BLaER1 treated with 17β-estradiol and CSF1 and Interleukin-3, amounts not matched to agents 10 nM and 100 nM (cell line): ENCODE results near the gene ADAMTSL1.
"Not testable (repeated sequence)": the region's sequence is repeated elsewhere in the genome, so short reads cannot be mapped to it uniquely, and the experiment has no call there.

Experiments
- H3K27ac ChIP-seq, 11 experiments: shearing (Covaris generic); formaldehyde crosslinking; 2 replicates each; pipeline ENCODE4 v1.8.1; 2022
- H3K27me3 ChIP-seq, 11 experiments: shearing (Covaris generic); formaldehyde crosslinking; 2 replicates each; pipeline ENCODE4 v1.8.1; 2022
- H3K36me3 ChIP-seq, 11 experiments: shearing (Covaris generic); formaldehyde crosslinking; 2 replicates each; pipeline ENCODE4 v1.8.1; 2022
- H3K4me1 ChIP-seq, 10 experiments: shearing (Covaris generic); formaldehyde crosslinking; 2 replicates each; pipeline ENCODE4 v1.8.1; 2022
- H3K4me2 ChIP-seq, 11 experiments: shearing (Covaris generic); formaldehyde crosslinking; 2 replicates each; pipeline ENCODE4 v1.8.1; 2022
- H3K4me3 ChIP-seq, 10 experiments: shearing (Covaris generic); formaldehyde crosslinking; 2 replicates each; pipeline ENCODE4 v1.8.1; 2022
- H3K9ac ChIP-seq, 11 experiments: shearing (Covaris generic); formaldehyde crosslinking; 2 replicates each; pipeline ENCODE4 v1.8.1; 2022
- H3K9me3 ChIP-seq, 11 experiments: shearing (Covaris generic); formaldehyde crosslinking; replicated peaks in 1 of 11; 2 replicates each; pipeline ENCODE4 v1.8.1; 2022
- H4K20me1 ChIP-seq, 11 experiments: shearing (Covaris generic); formaldehyde crosslinking; 2 replicates each; pipeline ENCODE4 v1.8.1; 2022
- Cebpa-rat ChIP-seq, 11 experiments: shearing (Covaris generic); IDR thresholded peaks; 2 replicates each; pipeline ENCODE4 v1.8.1; 2022

The ADAMTSL1 gene

GRCh38 chr9:18861609-18862544 lies 387.9 kb downstream of the ADAMTSL1 start:
- Histone ChIP-seq H3K27me3 (no peaks in the 10 kb centered on the region), H3K36me3 (no peaks in the 10 kb centered on the region), H3K4me2 (no peak overlapping the region), H4K20me1 (no peaks in the 10 kb centered on the region), H3K4me3 (no peak overlapping the region), H3K9ac (no peak overlapping the region), H3K27ac (no peak overlapping the region), H3K4me1 (no peaks in the 10 kb centered on the region), H3K9me3 (no peaks in the 10 kb centered on the region)
- no peak for TF ChIP-seq Cebpa-rat (IDR thresholded peaks at IDR 0.05)

DNA sequence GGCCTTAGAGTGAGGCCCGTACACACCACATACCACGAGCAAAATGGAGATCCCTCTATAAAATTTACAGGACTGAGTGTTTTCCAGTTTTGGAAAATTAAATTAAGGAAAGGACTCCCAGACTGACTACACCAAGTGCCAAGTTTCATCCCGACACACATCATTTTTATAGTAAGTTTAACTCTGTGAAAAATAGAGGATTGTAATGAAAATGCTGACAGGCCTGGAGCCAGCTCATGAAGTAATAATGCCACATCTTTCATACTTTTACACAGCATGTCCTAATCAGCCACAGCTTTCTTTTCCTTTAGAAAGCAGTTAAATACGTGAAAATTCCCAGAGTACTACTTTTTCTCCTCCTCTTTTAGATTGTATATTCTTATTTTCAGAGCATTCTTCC lies 389.8 kb downstream of the ADAMTSL1 start:
- Histone ChIP-seq H3K4me1 (no peaks in the 10 kb centered on the region), H3K36me3 (no peaks in the 10 kb centered on the region), H3K9ac (no peak overlapping the region), H3K4me3 (no peak overlapping the region), H3K27me3 (no peaks in the 10 kb centered on the region), H3K27ac (no peak overlapping the region), H4K20me1 (no peaks in the 10 kb centered on the region), H3K4me2 (no peak overlapping the region), H3K9me3 (peaks cover 0 to 6% (median 3%) of the 10 kb centered on the region in 11 experiments; a peak in 14 of 22 replicates)
- TF ChIP-seq Cebpa-rat (IDR thresholded peaks at IDR 0.05) = no peak

- no peaks in the 10 kb centered on the region for H3K36me3 ChIP-seq
- H3K27ac ChIP-seq = no peak overlapping the region
- no peaks in the 10 kb centered on the region for H3K4me1 ChIP-seq
- H3K4me2 ChIP-seq = no peak overlapping the region
- TF ChIP-seq Cebpa-rat (IDR thresholded peaks at IDR 0.05) = no peak
- H3K27me3 ChIP-seq = no peaks in the 10 kb centered on the region
- H3K4me3 ChIP-seq = no peak overlapping the region
- peaks cover 7 to 14% (median 10%) of the 10 kb centered on the region in 11 experiments; a peak in 20 of 22 replicates for H3K9me3 ChIP-seq
- H4K20me1 ChIP-seq = no peaks in the 10 kb centered on the region
- H3K9ac ChIP-seq = no peak overlapping the region
Measured at GRCh38 chr9:18864516-18864915, 390.6 kb downstream of the ADAMTSL1 start.

GRCh38 chr9:18865542-18865941 lies 391.6 kb downstream of the ADAMTSL1 start:
- TF ChIP-seq Cebpa-rat (IDR thresholded peaks at IDR 0.05) = no peak

GRCh38 chr9:18866121-18866831 lies 392.3 kb downstream of the ADAMTSL1 start:
- H3K9ac ChIP-seq = no peak overlapping the region
- H3K36me3 ChIP-seq = no peaks in the 10 kb centered on the region
- H3K4me1 ChIP-seq = no peaks in the 10 kb centered on the region
- TF ChIP-seq Cebpa-rat (IDR thresholded peaks at IDR 0.05) = no peak
- no peak overlapping the region for H3K4me3 ChIP-seq
- peaks cover 10 to 29% (median 22%) of the 10 kb centered on the region in 11 experiments; a peak in 21 of 22 replicates for H3K9me3 ChIP-seq
- H3K27me3 ChIP-seq = no peaks in the 10 kb centered on the region
- no peak overlapping the region for H3K4me2 ChIP-seq
- no peaks in the 10 kb centered on the region for H4K20me1 ChIP-seq
- H3K27ac ChIP-seq = no peak overlapping the region

More at GRCh38 chr9:18865542-18865941, 391.6 kb downstream of the ADAMTSL1 start:
- Histone ChIP-seq H3K27me3 (no peaks in the 10 kb centered on the region), H3K4me3 (no peak overlapping the region), H4K20me1 (no peaks in the 10 kb centered on the region), H3K4me2 (no peak overlapping the region), H3K9ac (no peak overlapping the region), H3K4me1 (no peaks in the 10 kb centered on the region), H3K27ac (no peak overlapping the region), H3K9me3 (peaks cover 10 to 24% (median 20%) of the 10 kb centered on the region in 11 experiments; a peak in 21 of 22 replicates), H3K36me3 (no peaks in the 10 kb centered on the region)

DNA sequence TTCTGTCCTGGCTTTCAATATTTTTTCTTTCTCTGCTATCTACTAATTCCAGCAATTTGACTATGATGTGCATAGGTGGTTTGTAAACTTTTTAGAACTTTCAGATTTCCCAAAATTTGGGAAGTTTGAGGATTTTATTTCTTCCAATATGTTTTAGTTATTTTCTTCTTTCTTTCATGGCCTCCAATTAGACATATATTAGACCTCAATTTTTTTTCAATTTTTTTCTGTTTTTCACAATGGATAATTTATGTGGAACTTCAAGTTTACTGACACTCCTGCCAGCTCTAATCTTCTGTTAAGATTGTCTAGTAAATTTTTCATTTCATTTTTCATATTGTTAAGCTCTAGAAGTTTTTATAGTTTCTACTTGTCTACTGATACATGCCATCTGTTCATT lies 395.8 kb downstream of the ADAMTSL1 start:
- no peak for TF ChIP-seq Cebpa-rat (IDR thresholded peaks at IDR 0.05)
- Histone ChIP-seq H3K36me3 (no peaks in the 10 kb centered on the region), H4K20me1 (no peaks in the 10 kb centered on the region), H3K27ac (no peak overlapping the region), H3K9me3 (peaks cover 14 to 35% (median 25%) of the 10 kb centered on the region in 11 experiments; a peak in 21 of 22 replicates), H3K4me1 (no peaks in the 10 kb centered on the region), H3K9ac (no peak overlapping the region), H3K4me2 (no peak overlapping the region), H3K27me3 (no peaks in the 10 kb centered on the region), H3K4me3 (no peak overlapping the region)

- H3K9ac ChIP-seq = no peak overlapping the region
- no peaks in the 10 kb centered on the region for H3K27me3 ChIP-seq
- no peaks in the 10 kb centered on the region for H4K20me1 ChIP-seq
- no peak for TF ChIP-seq Cebpa-rat (IDR thresholded peaks at IDR 0.05)
- H3K4me2 ChIP-seq = no peak overlapping the region
- no peaks in the 10 kb centered on the region for H3K4me1 ChIP-seq
- no peak overlapping the region for H3K4me3 ChIP-seq
- no peak overlapping the region for H3K27ac ChIP-seq
- H3K36me3 ChIP-seq = no peaks in the 10 kb centered on the region
- peaks cover 9 to 49% (median 36%) of the 10 kb centered on the region in 11 experiments for H3K9me3 ChIP-seq
Measured at GRCh38 chr9:18874069-18874468, 400.1 kb downstream of the ADAMTSL1 start.

GRCh38 chr9:18874990-18875389 lies 401.0 kb downstream of the ADAMTSL1 start:
- H3K4me1 ChIP-seq, H3K27me3 ChIP-seq, H4K20me1 ChIP-seq, H3K36me3 ChIP-seq, H3K27ac ChIP-seq, H3K9ac ChIP-seq, H3K4me2 ChIP-seq, H3K4me3 ChIP-seq: not testable (repeated sequence)
- H3K9me3 ChIP-seq = peaks cover 4 to 39% (median 27%) of the 10 kb centered on the region in 11 experiments; a peak in 21 of 22 replicates

GRCh38 chr9:18877984-18878383 lies 404.0 kb downstream of the ADAMTSL1 start:
- no peaks in the 10 kb centered on the region for H3K36me3 ChIP-seq
- no peak overlapping the region for H3K4me3 ChIP-seq
- no peak for TF ChIP-seq Cebpa-rat (IDR thresholded peaks at IDR 0.05)
- no peaks in the 10 kb centered on the region for H3K27me3 ChIP-seq
- peaks cover 4 to 37% (median 24%) of the 10 kb centered on the region in 11 experiments; a peak in 21 of 22 replicates for H3K9me3 ChIP-seq
- no peaks in the 10 kb centered on the region for H3K4me1 ChIP-seq
- no peaks in the 10 kb centered on the region for H4K20me1 ChIP-seq
- H3K4me2 ChIP-seq = no peak overlapping the region
- H3K27ac ChIP-seq = no peak overlapping the region
- H3K9ac ChIP-seq = no peak overlapping the region
